ENCODE measurements around the gene ERAS.

The ERAS gene

DNA sequence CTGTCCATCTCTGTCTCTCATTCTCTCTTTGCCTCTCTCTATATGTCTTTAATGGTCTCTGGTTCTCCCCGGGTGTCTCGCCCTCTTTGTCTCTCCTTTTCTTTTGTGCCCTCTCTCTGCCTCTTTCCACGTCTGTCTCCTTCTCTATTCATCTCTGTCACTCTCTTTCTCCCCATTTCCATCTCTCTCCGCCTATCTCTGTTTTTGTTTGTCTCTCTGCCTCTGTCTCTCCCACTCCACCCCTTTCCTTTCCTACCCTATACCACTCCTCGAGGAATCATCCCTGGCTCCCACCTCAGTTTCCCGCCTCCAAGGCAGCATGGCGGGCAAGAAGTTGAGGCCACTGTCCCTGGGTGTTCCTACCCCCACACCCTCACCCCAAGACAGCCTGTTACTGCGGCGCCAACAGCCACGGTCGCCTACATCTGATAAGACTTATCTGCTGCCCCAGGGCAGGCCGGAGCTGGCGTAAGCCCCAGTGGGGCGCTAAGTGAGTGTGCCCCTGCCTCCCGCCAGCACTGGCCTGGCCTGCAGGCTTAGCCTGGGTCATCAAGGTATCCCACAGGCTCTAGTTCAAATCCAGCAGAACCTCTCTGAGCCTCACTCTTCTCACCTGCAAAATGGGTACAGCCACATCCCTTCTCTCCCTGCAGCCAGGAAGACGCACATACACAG, 40.6 kb upstream of the ERAS start:
- no peaks in the 10 kb centered on the region for H3K4me1 ChIP-seq (ENCODE audit: control insufficient read depth in 2 of 2, insufficient read depth in 1 of 2, low read depth in 1 of 2, low read length in 2 of 2)
- no peak overlapping the region for H3K9ac ChIP-seq (ENCODE audit: low read depth, low read length, poor library complexity)
- no CpG with 5 or more reads among the region's 16 CpGs for WGBS, 2 donors (ENCODE audit: extremely low coverage in 2 of 2, insufficient read length in 2 of 2, insufficient replicate concordance in 1 of 2)
- H2AFZ ChIP-seq (ENCODE audit: low read length): no peak overlapping the region
- H3K9me3 ChIP-seq (replicated peaks in 1 of 2; ENCODE audit: control insufficient read depth in 2 of 2, insufficient read depth in 1 of 2, low read depth in 1 of 2, low read length in 2 of 2): no peaks in the 10 kb centered on the region
- no peak overlapping the region for H4K91ac ChIP-seq (ENCODE audit: low read depth, low read length, poor library complexity)
- no peak overlapping the region for H3K4me3 ChIP-seq (ENCODE audit: low read length in 2 of 2)
- no peak overlapping the region for H2BK15ac ChIP-seq (ENCODE audit: low read length)
- H3K27ac ChIP-seq (replicated peaks; ENCODE audit: low read length): no peak overlapping the region
- H3K79me1 ChIP-seq (ENCODE audit: low read depth, low read length): no peaks in the 10 kb centered on the region
- no peak overlapping the region for H3K4me2 ChIP-seq (ENCODE audit: insufficient read depth, low read length, poor library complexity, severe bottlenecking)
- H3K4ac ChIP-seq (ENCODE audit: low read length): no peak overlapping the region
- no peaks in the 10 kb centered on the region for H3K36me3 ChIP-seq (replicated peaks in 1 of 2; ENCODE audit: control insufficient read depth in 2 of 2, insufficient read depth in 2 of 2, low read length in 2 of 2)
- H2AK5ac ChIP-seq (ENCODE audit: low read depth, low read length): no peak overlapping the region
- no peak overlapping the region for H2BK120ac ChIP-seq (ENCODE audit: low read depth, low read length)
- no peak overlapping the region for H3K23ac ChIP-seq (ENCODE audit: low read depth, low read length, poor library complexity)
- H2BK12ac ChIP-seq (ENCODE audit: low read length): no peak overlapping the region
- H2BK5ac ChIP-seq (ENCODE audit: low read length): no peak overlapping the region
- H4K8ac ChIP-seq (ENCODE audit: low read depth, low read length): no peak overlapping the region
- no peak overlapping the region for H3K14ac ChIP-seq (ENCODE audit: low read length)
- H3K27me3 ChIP-seq (ENCODE audit: control insufficient read depth in 3 of 3, insufficient read depth in 3 of 3, low read depth in 1 of 3, low read length in 3 of 3): peaks cover 0 to 15% (median 0%) of the 10 kb centered on the region in 3 experiments
- H3K18ac ChIP-seq (ENCODE audit: low read length): no peak overlapping the region
- no peak for DNase-seq (ENCODE audit: low spot score)

DNA sequence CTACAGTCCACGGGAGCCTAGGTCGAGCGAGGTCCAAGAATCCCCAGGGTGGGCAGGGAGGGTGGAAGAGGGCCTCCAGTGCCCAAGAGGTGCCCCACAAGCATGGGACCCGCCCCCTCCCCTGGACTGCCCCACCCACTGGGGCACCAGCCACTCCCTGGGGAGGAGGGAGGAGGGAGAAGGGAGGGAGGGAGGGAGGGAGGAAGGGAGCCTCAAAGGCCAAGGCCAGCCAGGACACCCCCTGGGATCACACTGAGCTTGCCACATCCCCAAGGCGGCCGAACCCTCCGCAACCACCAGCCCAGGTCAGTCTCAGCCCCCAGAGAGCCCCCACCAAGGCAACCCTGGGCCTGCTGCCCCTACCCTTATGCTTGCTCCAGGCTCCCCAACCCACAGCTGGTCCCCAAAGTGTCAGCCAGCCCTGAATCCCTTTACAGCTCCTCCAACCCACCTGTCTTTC, 39.9 kb upstream of the ERAS start, which contains the start of gene GATA1:
TSS of gene GATA1 (plus strand) at position 250 of the 460 bp plus-strand sequence. CDS start 4,520 bp downstream, outside the sequence.
- Histone ChIP-seq H3K4me3 (ENCODE audit: low read length in 2 of 2) (no peak within 1 kb of the TSS), H3K27ac (replicated peaks; ENCODE audit: low read length) (no peak within 1 kb of the TSS), H3K14ac (ENCODE audit: low read length) (no peak within 1 kb of the TSS), H4K91ac (ENCODE audit: low read depth, low read length, poor library complexity) (no peak within 1 kb of the TSS), H3K9ac (ENCODE audit: low read depth, low read length, poor library complexity) (no peak within 1 kb of the TSS), H3K36me3 (replicated peaks in 1 of 2; ENCODE audit: control insufficient read depth in 2 of 2, insufficient read depth in 2 of 2, low read length in 2 of 2) (no peaks in the 10 kb centered on the region), H2AFZ (ENCODE audit: low read length) (no peak within 1 kb of the TSS), H2BK5ac (ENCODE audit: low read length) (no peak within 1 kb of the TSS), H3K27me3 (ENCODE audit: control insufficient read depth in 3 of 3, insufficient read depth in 3 of 3, low read depth in 1 of 3, low read length in 3 of 3) (peaks cover 0 to 15% (median 0%) of the 10 kb centered on the region in 3 experiments), H4K8ac (ENCODE audit: low read depth, low read length) (no peak within 1 kb of the TSS), H3K79me1 (ENCODE audit: low read depth, low read length) (no peaks in the 10 kb centered on the region), H3K4me1 (ENCODE audit: control insufficient read depth in 2 of 2, insufficient read depth in 1 of 2, low read depth in 1 of 2, low read length in 2 of 2) (peaks cover 0 to 4% of the 10 kb centered on the region in 2 donors), H3K9me3 (replicated peaks in 1 of 2; ENCODE audit: control insufficient read depth in 2 of 2, insufficient read depth in 1 of 2, low read depth in 1 of 2, low read length in 2 of 2) (no peaks in the 10 kb centered on the region), H2BK12ac (ENCODE audit: low read length) (no peak within 1 kb of the TSS), H2BK120ac (ENCODE audit: low read depth, low read length) (no peak within 1 kb of the TSS), H2AK5ac (ENCODE audit: low read depth, low read length) (no peak within 1 kb of the TSS), H2BK15ac (ENCODE audit: low read length) (no peak within 1 kb of the TSS), H3K23ac (ENCODE audit: low read depth, low read length, poor library complexity) (no peak within 1 kb of the TSS), H3K4ac (ENCODE audit: low read length) (no peak within 1 kb of the TSS), H3K18ac (ENCODE audit: low read length) (no peak within 1 kb of the TSS), H3K4me2 (ENCODE audit: insufficient read depth, low read length, poor library complexity, severe bottlenecking) (no peak within 1 kb of the TSS)
- no peak for DNase-seq (ENCODE audit: low spot score)
- WGBS, 2 donors (ENCODE audit: extremely low coverage in 2 of 2, insufficient read length in 2 of 2, insufficient replicate concordance in 1 of 2): no CpG with 5 or more reads among the region's 7 CpGs

DNA sequence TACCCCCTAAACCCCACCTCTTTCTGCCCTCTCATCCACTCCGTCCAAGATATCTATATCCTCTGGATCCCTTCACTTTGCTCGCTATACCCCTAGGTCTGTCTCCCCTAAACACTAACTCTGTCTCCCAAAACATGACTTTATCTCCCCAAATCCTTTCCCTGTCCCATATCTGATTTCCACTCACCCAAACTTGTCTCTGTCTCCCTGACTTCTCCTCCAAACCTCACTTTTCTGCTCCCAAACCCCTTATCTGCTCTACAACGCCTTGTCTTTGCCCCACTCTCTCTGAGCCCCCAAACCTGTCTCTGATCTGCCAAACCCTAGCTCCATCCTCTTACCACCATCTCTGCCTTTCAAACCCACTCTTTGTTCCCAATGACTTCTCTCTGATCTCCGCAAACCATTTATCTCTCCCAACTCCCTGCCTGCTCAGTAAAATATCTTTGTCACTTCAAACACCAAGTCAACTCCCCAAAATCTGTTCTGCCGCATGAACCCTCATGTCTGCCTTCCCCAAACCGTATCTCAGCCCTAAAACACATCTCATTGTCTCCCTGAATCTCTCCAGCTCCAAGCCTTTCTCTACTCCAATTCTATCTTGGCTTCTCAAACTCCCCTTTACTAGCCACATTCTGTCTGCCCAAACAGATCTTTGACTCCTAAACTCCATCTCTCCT, 39.3 kb upstream of the ERAS start:
- Histone ChIP-seq H3K4me2 (ENCODE audit: insufficient read depth, low read length, poor library complexity, severe bottlenecking) (no peak overlapping the region), H3K18ac (ENCODE audit: low read length) (no peak overlapping the region), H3K9ac (ENCODE audit: low read depth, low read length, poor library complexity) (no peak overlapping the region), H4K91ac (ENCODE audit: low read depth, low read length, poor library complexity) (no peak overlapping the region), H2BK5ac (ENCODE audit: low read length) (no peak overlapping the region), H3K9me3 (replicated peaks in 1 of 2; ENCODE audit: control insufficient read depth in 2 of 2, insufficient read depth in 1 of 2, low read depth in 1 of 2, low read length in 2 of 2) (no peaks in the 10 kb centered on the region), H3K36me3 (replicated peaks in 1 of 2; ENCODE audit: control insufficient read depth in 2 of 2, insufficient read depth in 2 of 2, low read length in 2 of 2) (no peaks in the 10 kb centered on the region), H3K27ac (replicated peaks; ENCODE audit: low read length) (no peak overlapping the region), H3K14ac (ENCODE audit: low read length) (no peak overlapping the region), H2AFZ (ENCODE audit: low read length) (no peak overlapping the region), H3K23ac (ENCODE audit: low read depth, low read length, poor library complexity) (no peak overlapping the region), H4K8ac (ENCODE audit: low read depth, low read length) (no peak overlapping the region), H3K4me1 (ENCODE audit: control insufficient read depth in 2 of 2, insufficient read depth in 1 of 2, low read depth in 1 of 2, low read length in 2 of 2) (peaks cover 0 to 7% of the 10 kb centered on the region in 2 donors), H2BK15ac (ENCODE audit: low read length) (no peak overlapping the region), H3K27me3 (ENCODE audit: control insufficient read depth in 3 of 3, insufficient read depth in 3 of 3, low read depth in 1 of 3, low read length in 3 of 3) (peaks cover 0 to 15% (median 0%) of the 10 kb centered on the region in 3 experiments), H2BK12ac (ENCODE audit: low read length) (no peak overlapping the region), H2AK5ac (ENCODE audit: low read depth, low read length) (no peak overlapping the region), H3K4ac (ENCODE audit: low read length) (no peak overlapping the region), H2BK120ac (ENCODE audit: low read depth, low read length) (no peak overlapping the region), H3K4me3 (ENCODE audit: low read length in 2 of 2) (no peak overlapping the region), H3K79me1 (ENCODE audit: low read depth, low read length) (no peaks in the 10 kb centered on the region)
- no peak for DNase-seq (ENCODE audit: low spot score)
- WGBS, 2 donors (ENCODE audit: extremely low coverage in 2 of 2, insufficient read length in 2 of 2, insufficient replicate concordance in 1 of 2): no CpG with 5 or more reads among the region's 6 CpGs
